ENCODE data around the gene PPM1J.

The PPM1J gene

DNA sequence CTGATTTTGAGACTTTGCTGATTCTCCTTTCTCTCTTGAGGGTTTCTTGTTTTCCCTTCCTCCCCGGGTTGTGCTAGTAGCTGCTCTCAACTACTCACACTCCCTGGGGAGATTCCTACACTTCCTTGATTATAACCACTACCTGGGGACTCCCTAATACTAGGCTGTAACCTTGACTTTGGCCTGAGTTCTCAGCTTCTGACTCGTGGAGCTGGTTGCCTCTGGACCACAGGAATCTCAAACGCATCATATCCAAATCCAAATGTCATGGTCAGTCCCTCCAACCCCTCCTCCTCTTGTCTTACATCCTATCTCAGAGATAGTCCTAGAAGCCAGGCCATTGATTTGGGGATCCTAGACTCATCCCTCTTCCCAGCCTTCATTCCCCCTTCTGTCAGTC, 28.7 kb downstream of the PPM1J start:
- no peak for DNase-seq

DNA sequence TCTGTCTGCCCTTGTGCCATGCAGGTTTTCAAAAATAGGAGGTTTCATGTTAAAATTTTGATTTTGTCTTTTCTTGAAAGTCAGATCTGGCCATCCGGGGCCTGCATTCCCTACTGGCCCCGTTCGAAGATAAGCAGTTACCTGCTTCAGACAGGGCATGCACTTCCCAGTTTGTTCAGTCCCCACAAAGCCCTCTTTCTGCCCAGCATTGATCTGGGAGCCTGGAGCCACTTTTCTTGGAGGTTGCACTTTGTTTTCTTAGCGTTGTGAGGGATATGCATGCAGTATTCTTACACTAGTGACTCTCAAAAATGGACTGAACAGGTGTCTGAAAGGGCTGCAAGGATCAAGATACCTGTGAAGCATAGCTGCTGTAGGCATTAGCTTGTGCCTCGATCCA, 29.2 kb downstream of the PPM1J start:
- DNase-seq = no peak

DNA sequence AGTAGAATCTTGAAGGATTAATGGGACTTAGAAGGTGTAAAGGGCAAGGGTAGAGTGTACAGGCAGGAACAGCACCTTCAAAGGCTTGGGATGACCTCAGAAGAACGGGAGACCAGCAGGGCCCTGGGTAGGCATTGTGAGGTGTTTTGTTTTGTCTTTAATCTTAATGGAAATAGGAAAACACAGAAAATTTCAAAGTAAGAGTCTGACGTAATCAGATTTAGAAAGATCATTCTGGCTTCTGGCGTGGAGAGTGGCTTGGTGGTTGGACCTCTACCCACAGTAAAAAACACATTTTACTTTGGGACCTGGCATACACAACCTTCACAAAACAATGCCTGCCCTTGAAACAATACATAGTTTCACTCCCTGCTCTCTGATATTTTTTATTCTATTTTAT, 36.5 kb downstream of the PPM1J start:
- DNase-seq = no peak

DNA sequence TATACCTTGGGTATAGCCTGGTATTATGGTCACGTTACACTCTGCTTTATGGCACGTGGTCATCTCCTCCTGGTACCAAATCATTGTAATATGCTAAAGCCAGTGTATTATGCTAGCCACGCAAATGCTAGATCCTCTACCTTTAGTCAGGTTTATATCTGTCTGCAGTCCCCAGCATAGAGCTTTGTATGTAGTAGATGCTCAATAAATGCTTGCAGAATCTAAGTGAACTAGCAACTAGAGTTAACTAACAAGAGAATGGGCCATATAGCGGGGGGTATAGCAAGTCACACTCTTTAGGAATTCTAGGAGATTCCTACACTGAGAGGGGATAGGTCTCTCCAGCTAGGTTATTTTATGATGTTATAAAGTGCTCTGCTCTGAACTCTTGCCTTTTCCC, 37.6 kb downstream of the PPM1J start:
- DNase-seq = no peak

DNA sequence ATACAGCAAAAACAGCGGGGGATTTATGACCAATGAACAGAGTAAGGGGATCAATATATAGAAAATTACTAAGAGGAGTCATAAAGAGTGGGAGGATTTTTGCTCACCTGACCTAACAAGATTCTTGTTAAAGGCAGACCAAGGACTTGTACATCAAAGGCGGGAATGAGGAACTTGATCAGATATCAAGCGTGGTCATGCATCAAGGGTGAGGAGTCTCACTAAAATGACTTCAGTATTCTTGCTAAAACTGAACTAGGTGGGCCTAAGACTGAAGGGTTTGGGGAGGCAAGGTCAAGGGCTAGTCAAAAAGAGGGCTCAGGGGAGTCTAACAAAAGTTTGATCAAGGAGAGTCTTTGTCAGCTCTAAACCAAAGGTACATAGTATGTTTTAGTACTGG, 38.6 kb downstream of the PPM1J start:
- DNase-seq = no peak

DNA sequence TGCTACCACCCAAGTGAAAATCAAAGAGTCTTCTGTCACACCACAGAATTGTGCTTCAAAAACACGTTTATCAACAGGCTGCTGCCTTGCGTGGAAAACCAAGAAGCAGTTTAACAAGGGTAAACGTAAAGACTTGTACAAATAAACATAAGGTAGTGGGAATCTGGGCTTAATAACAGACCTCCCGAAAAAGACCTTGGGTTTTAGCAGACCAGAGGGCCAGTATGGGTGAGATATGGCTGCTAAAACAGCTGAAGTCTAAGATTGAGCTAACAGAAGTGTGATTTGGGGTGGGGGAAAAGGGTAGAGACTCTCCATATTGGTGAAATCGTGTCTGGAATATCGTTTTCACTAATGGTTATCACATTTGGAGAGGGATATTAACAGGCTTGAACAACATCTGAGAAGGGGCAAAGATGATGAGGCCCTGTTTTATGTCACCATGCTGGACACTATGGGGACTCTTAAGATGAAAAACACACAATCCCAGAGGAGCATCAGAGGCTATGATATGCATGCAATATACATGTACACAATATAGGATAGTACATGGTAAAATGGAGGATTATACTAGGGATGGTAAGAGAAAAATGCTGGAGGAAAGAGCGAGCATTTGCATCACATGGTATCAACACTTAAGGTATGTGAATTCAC, 39.3 kb downstream of the PPM1J start:
- no peak for DNase-seq

DNA sequence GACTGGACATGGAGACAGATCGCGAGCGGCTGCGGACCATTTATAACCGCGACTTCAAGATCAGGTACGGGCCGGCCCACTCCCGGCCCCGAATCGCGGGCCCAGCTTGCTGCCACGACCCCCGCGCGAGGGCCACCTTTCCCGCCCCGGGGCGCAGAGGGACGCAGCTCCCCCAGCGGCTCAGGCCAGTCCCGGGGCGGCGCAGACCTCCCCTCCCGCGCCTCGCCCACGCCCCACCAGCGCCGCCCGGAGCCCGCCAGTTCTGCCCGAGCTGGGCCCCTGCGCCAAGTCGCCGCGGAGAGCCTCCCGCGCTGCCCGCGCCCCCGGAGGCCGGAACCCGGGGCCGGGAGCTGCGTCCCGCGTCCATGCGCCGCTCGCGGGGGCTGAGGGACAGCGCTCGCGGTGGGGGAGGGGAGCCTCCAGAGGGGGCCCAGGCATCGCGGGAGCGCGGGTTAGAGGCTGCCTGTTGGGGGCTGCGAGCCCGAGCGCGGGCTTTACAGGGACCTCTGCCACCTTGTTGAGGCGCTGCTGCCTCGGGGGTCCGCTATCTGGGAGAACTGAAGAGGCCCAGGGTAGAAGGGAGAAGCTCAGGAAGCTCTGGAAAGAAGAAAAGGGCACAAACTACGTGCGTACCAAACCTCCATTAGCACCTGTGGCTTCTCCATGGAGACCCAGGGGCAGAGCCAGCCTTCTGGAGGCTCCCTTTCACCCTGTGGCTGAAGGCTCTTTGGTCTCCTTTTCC, 40.0 kb downstream of the PPM1J start:
- peak; percentile 41 for DNase-seq

DNA sequence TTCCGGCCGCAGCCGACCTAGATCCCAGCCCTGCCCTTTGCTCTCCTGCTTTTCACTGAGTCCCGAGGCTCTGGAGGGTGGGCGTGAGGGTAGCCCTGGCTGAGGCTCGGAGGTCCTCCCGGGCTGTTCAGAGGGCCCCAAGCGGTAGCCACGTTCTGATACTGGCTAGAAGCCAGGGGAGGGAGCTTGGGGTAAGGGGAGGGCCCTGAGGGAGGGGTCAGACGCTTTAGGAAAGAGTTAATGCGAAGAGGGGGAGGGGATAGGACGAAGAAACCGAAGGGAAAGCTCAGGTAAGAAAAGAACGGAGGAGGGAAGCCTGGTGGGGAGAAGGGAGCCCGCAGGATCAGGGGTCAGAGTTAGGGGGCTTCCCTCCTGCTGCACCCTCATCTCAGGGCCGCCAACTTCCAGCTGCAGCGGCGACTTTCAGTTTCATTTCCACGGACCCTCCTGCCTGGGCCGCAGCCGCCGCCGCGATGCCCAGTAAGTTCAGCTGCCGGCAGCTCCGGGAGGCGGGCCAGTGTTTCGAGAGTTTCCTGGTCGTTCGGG, 40.6 kb downstream of the PPM1J start, which contains the start of gene MOV10:
Gene MOV10, plus strand, starts transcription at position 220 of the 546 bp plus-strand sequence. Its CDS starts 254 bp downstream, at position 474.
- peak; percentile 34 for DNase-seq

DNA sequence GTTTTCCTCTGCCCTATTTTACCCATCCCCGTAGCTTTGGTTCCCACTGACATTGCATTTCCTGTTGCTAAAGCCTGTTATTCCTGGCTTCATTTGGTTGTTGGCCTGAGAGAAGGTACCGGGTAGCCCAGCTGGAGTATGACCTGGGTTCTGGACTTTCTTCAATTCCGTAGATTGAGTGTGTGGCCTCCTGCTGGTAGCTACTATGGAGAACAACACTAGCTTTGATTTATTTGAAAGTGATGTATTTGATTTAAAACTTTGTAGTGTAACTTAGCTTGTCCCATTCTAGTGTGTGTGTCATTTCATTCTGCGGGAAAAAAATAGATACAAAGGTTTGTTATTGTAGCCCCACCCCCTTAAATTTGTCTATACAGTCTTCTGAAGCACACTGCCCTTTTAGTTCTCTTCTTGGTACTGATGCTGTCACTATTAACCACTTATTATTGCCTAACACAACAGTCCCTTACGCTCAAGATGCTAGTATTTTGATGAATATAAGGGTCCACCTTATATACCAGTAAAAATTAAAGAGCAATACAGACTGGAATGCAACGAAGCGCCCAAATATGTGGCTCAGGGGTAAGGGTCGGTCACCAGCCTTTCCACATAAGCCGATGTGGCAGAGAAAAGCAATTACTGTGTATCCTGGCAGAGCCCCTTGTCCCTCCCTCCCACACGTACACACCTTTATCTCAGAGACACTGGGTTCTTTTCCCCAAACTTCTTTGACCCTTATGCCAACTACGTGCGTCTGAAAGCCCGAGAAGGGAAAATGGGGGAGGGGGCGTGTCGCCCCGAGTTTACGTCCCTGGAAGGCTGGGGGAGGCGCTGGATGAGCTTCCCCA, 41.3 kb downstream of the PPM1J start:
- no peak for DNase-seq

DNA sequence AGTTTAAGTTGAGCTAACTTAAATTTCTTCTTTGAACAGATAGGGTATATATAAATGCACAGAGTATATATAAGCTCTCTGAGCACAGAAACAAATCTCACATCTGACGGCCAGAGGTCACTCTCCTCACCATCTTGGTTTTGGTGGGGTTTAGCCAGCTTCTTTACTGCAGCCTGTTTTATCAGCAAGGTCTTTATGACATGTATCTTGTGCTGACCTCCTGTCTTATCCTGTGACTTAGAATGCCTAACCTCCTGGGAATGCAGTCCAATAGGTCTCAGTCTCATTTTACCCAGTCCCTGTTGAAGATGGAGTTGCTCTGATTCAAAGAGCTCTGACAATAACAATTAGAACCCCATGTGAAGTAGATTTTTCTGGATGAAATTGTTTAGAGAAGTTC, 42.3 kb downstream of the PPM1J start:
- no peak for DNase-seq

DNA sequence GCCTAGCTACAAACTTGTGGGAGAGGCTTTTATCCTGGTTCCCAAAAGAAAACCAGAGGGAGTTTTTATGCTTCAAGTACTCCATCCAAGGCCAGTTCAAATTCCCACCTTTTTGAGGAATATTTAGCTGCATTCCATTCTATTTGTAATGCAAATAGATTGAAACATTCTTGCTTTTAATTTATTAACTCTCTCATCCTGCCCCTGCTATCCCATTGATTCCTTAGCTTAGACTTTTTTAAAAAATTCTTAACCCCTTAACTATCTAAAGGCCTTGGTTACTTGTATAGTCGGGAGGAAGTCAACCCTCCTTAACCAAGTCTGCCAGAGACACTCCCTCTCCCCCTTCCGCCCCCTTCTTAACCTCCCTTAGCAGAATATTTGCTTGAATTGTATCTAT, 43.1 kb downstream of the PPM1J start:
- no peak for DNase-seq

DNA sequence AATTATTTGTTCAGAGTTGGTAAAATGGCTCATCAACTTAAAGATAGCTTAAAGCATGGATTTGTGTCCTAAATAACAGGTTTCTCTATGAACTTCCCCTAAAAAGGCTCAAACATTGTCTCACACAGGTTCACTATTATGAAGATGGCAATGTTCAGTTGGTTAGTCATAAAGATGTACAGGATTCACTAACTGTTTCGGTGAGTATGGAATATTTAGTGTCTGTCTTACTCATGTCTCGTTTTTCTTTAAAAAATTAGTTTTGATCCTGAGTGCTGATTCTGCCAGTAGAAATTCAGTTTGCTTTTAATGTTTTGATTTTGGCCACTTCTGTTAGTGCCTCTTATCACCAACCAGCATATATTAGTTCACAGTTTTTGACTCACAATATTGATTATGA, 48.2 kb downstream of the PPM1J start:
- no peak for DNase-seq

DNA sequence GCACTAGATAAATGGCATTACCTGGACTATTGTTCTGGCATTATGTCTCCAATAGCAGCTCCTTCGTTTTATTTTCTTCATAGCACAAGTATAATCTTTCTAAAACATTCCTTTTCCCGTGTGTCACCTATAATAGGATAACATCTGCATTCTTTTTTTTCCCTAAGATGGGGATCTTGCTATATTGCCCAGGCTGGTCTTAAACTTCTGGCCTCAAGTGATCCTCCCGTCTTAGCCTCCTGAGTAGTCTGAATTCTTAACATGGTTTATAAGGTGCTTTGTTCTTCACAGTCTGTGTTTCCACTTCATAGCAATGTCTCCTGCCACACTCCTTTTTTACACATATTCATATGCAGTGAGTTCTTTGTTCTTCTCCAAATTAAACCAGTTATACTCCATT, 49.3 kb downstream of the PPM1J start:
- DNase-seq = no peak
